GM21737 (cell line): ENCODE data around the gene SLC35D2.
A peak's percentile ranks its signal among the peaks of the same experiment; 100 is the strongest.
"Not testable (repeated sequence)": the region's sequence is repeated elsewhere in the genome, so short reads cannot be mapped to it uniquely, and the experiment has no call there.

ENCODE experiments used
- ATAC-seq: cut with Tn5 transposase; IDR thresholded peaks from one replicate; pipeline ENCODE4 v1.9.1; 2021; ENCODE audit warnings: mild to moderate bottlenecking, moderate library complexity; ENCODE audit not compliant: unreplicated experiment

The SLC35D2 gene

DNA sequence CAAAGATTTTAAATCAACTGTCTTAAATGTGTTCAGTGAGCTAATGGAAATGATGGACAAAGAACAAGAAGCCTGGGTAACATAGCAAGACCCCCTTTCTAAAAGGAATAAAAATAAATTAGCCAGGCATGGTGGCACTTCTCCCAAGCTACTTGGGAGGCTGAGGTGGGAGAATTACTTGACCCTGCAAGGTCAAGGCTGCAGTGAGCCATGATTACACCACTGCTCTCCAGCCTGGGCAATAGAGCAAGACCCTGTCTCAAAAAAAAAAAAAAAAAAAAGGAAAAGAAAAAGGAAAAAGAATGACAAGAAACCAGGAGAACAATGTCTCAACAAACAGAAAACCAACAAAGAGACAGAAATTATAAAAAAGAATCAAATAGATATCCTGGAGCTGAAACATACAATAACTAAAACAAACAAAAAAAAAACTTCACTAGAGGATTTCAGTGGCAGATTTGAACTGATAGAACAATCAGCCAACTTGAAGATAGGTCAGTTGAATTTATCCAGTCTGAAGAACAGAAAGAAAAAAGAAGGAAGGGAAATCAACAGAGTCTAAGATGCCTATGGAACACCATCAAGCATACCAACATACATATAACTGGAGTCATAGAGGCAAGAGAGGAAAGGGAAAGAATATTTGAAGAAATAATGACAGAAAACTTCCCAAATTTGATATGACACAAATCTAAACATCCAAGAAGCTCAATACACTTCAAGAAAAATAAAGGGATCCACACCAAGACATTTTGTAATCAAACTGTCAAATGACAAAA, 16.8 kb upstream of the SLC35D2 start:
- ATAC-seq = no peak

DNA sequence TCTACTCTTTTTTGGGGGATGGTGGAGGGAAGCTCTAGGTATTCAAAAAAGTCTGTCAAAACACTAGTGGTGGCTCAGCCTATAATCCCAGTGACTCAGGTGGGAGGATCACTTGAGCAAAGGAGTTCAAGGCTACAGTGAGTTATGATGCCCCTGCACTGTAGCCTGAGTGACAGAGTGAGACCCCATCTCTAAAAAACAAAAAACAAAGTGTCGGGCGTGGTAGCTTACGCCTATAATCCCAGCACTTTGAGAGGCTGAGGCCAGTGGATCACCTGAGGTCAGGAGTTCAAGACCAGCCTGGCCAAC, 15.8 kb upstream of the SLC35D2 start:
- no peak for ATAC-seq

DNA sequence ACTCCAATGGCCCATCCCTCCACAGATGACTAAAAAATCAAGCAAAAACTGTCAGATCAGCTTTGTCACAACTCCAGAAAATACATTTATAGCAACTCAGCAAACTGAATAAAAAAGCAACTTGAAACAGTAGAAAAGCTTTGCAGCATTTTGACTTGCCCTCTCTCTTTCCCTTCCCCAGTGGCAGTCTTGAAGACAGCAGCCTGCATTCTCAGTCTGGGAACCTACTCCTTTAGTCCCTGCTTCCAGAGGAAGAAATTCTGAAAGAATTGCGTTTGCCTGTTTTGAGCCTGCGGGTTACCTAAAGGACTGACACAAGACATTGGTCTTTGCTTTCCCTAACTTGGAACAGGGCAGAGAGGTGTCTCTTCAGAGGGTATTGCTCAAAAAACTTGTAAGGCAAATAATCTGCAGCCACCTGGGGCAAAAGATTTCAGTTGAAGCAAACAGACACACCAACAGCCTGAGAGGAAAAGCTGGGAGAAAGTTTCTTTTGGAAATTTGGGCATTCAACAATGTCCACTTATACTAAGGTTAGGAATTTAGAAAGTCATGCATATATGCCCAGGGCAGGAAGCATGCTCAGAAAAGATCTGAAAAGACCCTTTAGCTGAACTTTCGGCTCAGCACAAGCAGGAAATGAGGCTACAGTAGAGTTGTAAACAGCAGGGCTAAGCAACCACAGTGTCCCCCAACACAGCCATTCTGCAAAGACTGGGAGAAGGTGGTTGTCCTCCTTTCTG, 15.2 kb upstream of the SLC35D2 start:
- peak; percentile 89 for ATAC-seq

DNA sequence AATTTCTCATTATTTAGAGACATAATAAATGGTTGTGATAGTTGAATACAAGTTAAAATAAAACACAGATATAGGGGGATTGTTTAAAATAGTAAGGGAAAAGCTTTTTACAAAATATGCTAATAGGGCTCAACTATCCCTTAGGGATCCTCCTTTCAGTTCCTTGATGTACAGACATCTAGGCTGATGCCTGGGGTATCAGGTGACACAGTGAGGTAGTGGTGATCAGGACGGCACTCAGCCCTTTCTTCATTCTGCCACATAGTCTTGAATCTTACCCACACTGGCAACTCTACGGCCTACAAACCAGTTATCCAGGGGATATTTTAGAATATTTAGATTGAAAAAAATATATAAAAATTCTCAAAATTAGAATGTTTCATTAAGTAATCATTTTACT, 12.5 kb upstream of the SLC35D2 start:
- no peak for ATAC-seq

DNA sequence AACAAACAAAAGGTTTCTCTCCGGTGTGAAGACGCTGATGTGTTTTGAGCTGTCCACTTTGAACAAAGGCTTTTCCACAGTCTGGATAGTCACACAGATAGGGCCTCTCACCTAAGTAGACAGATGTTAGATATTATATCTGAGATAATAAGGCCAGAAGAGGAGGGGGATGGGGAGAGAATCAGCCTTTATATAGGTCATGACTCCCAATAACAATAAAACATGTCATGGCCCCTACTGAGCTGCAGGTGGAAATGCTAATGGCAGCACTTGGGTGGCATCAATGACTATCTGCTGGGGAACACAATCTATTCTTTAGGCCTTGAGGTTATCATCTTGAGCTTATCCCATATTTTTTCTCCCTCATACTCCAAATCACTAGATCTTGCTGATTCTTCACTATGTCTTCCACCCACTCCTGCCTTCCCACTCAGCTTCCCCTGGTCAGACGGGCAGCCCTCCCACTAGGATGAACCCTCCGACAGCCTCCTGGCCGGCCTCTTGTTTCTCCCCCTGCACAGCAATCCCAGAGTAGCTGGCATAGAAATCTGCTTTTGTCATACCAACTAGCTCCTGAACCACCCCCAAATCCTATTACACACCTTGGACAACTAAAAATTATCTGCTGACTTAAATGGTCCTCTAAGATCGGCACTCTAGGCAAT, 11.5 kb upstream of the SLC35D2 start:
- ATAC-seq = no peak

DNA sequence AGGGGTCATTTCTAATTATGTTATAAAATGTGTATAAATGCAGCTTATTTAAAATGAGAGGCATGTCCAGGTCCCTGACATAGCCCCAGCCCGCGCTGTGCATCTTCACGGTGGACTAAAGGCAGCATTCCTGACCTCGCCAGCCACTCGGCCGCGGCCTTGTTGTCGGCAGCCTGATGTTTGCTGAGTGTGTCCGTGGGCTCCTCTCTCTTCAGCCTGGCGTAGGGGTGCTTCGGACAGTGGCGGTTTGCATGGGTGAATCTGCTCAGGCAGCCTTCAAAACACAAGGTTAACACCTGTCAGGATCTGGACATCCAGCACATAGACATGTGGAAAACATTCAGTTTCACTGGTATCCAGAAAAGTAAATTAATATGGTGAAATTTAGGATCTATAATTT, 8.8 kb upstream of the SLC35D2 start:
- ATAC-seq = no peak

DNA sequence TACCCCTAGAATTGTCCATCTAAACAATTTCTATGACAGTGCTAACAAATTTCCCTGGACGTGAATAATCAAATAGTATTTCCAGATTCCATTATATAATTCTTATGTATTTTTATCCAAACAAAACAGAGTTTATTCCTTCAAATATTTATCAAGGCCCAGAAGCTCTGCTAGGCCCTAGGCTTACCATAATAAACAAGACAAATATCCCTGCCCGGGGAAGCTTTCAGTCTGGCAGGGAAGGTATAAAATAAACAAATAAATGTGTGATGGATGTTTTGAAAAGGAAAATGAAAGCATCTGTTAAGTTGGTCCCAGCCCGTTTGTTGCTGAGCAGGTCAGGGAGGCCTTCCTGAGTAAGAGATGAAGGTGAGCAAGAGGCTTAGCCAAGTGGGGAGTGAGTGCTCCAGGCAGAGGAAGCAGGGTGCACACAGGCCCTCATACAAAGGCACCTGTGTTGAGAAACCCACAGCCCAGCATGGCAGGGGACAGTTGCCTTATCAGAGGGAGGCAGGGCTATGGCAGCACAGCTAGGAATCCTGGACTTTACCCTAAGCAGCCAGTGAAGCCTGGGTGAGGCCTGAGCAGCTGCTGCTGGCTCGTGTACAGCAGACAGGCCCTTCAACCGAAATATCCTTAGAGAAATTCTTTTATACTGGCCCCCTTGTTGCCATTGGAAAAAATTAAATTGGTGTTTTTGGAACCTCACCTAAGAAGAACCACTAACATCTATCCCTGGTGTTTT, 7.7 kb upstream of the SLC35D2 start:
- no peak for ATAC-seq

DNA sequence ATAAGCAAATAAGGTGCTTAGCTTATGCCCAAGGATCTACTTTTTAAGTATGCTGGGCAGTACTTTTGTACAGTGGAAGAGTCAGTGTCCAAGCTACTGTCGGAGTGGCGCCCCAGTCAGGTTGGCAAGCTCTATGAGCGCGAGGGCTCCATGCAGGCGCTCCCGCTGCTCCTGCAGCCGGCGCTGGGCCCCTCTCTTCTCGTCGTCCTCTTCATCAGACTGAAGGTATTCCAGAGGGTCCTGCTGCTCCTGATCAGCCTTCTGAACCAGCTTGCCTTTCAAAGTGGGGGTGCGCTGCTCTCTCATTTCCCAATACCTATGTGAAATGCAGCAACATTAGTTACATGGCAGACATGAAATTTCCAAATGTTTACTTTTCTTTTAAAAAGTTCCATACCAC, 4.6 kb upstream of the SLC35D2 start:
- no peak for ATAC-seq

DNA sequence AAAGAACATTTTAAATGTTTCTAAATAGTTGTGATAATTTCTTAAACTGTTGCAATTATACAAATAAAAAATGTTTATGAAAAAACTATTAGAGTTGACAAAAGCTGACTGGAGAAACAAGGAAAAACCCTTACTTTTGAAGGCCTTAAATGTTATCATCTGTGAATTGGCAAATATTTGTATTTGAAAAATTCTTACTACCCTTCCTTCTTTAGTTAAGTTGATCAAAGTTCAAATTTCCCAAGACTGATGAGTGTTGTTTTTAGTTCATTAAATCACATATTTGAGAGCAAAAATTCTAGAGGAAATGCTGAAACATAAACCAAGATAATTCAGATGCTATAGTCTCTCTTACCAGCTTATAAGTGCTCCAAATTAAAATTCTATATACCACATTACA, 2.6 kb upstream of the SLC35D2 start:
- no peak for ATAC-seq

DNA sequence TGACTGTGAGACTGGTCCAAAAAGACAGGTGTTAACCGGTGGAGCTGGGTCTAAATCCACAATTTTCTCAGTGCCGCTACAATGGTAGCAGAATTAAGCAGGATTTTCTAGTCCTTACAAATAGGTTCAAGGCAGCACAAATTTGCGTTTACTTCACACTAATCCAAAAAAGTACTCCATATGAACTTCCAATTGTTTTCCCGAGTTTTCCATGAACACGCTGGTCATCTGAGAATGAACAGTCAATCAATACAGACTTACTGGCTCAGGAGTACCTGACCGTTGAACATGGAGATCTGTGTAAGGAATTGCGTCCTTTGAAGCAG, 709 bp downstream of the SLC35D2 start:
- no peak for ATAC-seq

DNA sequence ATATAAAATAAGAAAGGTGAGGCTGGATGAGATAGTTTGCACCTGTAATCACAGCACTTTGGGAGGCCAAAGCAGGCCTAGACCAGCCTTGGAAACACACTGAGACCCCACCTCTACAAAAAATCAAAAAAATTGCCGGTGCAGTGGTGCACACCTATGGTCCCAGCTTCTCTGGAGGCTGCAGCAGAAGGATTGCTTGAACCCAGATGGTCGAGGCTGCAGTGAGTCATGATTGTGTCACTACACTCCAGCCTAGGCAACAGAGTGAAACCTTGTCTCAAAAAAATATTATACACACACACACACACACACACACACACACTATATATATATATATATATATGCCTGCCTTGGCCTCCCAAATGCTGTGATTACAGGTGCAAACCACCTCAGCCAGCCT, 1.3 kb downstream of the SLC35D2 start:
- ATAC-seq = no peak

DNA sequence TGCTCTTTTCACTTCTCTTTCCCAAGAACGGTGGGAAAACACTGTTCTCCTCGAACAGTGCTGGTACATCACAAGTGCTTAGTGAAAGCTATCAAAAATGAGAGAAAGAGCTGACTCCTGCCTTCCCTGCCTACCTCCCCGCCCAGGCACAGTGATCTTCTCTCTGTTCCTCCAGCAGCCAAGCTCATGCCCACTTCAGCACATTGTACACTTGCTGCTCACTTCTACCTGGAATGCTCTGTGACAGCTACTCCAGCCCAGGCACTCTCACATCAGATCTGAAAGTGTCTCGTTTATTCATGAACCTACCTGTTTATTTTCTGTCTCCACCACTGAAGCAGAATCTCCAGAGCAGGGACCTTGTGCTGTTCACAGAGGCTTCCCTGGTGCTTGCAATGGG, 1.8 kb downstream of the SLC35D2 start:
- no peak for ATAC-seq

DNA sequence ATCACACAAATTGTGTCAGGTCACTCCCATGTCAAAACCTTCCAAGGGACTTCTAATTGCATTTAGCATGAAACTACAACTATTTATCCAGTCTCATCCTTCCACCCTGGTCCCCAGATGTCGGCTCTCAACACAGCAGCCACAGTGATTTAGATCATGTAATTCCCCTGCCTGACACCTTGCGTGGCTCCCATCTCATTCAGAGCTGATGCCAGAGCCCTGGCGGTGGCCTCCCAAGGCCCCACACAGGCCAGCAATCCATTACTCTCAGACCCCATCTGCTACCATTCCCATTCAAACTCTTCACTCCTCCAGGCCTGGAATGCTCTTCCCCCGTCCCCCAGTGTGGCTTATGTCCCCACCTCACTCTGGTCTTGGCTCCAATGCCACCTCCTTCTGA, 2.4 kb downstream of the SLC35D2 start:
- ATAC-seq = no peak

DNA sequence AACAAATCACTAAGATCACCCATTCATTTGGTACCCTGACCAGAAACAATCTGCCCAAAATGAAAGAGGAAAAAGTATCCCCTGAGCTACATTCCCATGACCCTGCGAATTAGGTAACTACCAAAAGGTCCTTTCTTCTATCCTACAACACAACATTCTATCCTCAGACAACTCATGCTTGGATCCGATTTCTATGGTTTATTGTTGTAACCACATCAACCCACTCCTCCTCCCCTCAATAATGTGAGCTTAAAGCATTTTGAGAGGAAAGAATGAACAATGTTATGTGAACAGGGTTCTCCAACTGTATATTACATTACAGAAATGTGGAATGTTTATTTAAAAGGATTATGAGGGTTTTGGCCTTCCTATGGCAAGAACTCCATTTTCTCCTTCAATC, 4.0 kb downstream of the SLC35D2 start:
- ATAC-seq = no peak

DNA sequence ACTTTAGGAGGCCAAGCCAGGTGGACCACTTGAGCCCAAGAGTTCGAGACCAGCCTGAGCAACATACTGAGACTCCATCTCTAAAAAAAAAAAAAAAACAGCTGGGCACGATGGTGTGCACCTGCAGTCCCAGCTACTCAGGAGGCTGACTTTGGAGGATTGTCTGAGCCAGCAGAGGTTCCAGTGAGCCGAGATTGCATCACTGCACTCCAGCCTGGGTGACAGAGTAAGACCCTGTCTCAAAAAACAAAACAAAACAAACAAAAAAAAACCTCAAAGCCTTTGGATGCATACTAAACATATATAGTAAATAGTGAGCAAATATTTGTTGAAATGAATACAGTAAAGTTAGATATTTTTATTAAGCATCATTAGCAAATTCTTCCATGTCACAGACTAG, 5.3 kb downstream of the SLC35D2 start:
- ATAC-seq = no peak

DNA sequence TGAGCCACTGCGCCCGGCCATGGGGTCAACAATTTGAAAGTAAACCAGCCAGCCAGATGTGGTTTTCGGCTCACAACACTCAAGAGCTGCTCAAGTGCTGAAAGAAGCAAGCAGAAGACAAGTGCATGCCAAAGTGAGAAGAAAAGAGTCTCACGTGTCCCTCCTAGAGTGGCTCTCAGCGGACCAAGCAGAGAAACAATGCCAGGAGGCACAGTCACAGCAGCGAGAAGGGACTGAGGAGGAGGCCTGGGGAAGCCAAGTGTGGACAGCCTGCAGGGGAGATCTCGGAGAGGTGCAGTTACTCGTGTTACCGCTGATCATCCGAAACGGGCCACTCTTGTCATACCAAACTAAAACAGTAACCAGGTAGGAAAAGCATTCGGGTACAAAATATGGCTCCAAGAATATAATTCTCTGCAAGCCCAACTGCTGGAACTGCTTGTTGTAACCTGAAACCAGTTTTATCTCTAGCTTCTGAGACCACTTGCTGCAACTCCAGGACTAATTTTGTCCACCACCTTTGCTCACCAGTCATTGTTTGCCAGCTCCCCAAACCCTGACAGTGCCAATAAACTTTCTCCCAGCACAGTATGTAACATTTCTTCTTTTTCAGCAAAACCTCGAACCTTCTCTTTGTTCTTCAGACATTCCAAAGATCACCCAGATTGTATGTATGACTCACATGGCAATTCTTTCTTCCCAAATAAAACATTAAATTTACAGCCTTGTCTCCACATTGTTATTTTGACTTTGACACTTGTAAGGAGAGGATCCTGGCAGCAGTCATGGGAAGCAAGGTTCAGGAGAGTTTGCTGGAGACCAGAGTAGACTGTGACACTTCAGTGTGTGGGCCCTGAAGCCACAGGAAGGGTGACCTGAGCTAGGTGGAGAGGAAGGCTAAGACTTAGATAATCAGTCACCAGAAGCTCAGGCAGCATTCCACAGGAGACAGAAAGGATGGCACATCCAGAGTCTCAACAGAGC, 6.3 kb downstream of the SLC35D2 start:
- ATAC-seq = no peak

DNA sequence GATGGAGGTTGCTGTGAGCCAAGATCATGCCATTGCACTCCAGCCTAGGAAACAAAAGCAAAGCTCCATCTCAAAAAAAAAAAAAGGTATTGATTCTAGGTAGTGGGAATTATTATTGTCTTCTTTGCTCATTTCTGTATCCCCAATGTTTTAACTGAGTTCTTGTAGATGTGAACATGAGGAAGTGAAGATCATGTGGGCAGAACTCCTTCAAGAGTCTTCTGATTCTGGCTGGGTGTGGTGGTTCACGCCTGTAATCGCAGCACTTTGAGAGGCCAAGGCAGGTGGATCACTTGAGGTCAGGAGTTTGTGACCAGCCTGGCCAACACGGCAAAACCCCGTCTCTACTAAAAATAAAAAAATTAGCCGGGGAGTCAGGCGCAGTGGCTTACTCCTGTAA, 8.0 kb downstream of the SLC35D2 start:
- ATAC-seq = not testable (repeated sequence)

DNA sequence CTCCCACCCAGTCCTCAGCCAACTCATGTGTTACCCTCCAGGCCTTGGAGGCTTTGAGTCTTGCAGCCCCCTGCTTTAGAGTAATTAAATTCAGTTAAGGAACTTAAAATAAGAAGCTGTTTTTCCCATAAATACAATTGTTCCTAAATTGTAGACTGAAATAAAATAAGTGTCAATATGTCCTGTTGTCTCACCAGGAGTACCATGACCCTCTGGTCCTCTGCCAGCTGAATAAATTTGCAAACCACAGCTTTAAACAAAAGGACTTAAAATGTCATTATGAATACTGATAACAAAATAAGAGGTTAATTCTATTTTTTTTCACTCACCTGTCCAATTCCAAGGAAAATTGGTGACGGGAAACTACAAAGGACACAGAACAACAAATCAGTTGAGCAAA, 15.6 kb downstream of the SLC35D2 start:
- ATAC-seq = no peak

DNA sequence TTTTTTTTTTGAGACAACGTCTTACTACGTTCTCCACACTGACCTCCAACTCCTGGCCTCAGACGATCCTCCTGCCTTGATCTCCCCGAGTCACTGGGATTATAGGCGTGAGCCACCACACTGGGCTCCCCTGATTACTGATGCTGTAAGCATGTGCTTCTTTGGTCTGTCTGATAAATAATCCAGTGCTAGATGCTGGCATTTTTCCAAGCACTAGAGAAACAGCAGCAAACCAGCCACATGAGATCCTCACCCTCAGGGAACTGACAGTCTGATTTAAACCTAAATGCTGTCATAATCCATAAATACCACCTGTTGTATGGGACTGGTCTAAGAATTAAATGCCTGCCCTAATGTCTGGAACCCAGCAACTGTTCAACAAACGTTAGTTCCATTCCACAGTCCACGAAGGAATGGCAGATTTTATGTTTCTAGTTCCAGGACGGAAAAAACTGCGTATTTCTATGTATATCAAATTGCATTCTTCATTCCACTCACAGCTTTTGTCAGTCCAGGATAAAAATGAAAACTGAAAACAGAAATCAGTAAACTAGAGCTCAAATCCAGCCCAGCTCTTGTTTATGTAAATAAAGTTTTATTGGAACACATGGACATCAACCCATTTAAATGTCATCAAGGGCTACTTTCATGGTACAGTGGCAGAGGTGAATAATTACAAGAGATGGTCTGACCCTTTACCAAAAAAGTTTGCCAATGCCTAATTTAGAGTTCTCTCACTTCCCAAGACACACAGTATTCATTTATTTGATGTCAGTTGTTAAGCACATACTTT, 20.1 kb downstream of the SLC35D2 start:
- no peak for ATAC-seq

DNA sequence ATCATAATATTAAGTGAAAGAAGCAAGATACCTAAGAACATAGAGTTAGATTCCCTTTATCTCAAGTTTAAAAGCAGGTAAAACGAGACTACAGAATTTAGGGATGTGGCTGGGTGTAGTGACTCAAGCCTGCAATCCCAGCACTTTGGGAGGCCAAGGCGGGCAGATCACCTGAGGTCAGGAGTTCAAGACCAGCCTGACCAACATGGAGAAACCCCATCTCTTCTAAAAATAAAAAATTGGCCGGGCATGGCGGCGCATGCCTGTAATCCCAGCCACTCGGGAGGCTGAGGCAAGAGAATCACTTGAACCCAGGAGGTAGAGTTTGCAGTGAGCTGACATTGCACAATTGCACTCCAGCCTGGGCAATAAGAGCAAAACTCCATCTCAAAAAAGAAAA, 21.4 kb downstream of the SLC35D2 start:
- not testable (repeated sequence) for ATAC-seq
